HG02798 (cell line): ENCODE results near the gene RANGRF.
"Not testable (repeated sequence)": the region's sequence is repeated elsewhere in the genome, so short reads cannot be mapped to it uniquely, and the experiment has no call there.

ENCODE experiments used
- ATAC-seq: cut with Tn5 transposase; IDR thresholded peaks from one replicate; pipeline ENCODE4 v1.9.1; 2021; ENCODE audit warnings: mild to moderate bottlenecking; ENCODE audit not compliant: unreplicated experiment, poor library complexity

Gene RANGRF

GRCh38 chr17:8288336-8289102, at the start of gene RANGRF:
Gene RANGRF (plus strand): TSS chr17:8288670. CDS start chr17:8288789, 119 bp downstream.
- ATAC-seq = peak; percentile 87

GRCh38 chr17:8243827-8244226, 44.6 kb upstream of the RANGRF start:
- ATAC-seq = no peak

GRCh38 chr17:8244768-8245167, 43.7 kb upstream of the RANGRF start:
- ATAC-seq = no peak

- peak; percentile 69 for ATAC-seq
These were observed 39.5 kb upstream of the RANGRF start, which contains the start of gene PFAS for GRCh38 chr17:8248751-8249607. Gene PFAS (plus strand): TSS chr17:8249289. CDS start chr17:8253938, 4,649 bp downstream.

- no peak for ATAC-seq
These were observed 38.6 kb upstream of the RANGRF start for GRCh38 chr17:8249621-8250500.

- ATAC-seq = not testable (repeated sequence)
These were observed 37.1 kb upstream of the RANGRF start for GRCh38 chr17:8251411-8251810.

- ATAC-seq = no peak
These were observed 34.7 kb upstream of the RANGRF start for GRCh38 chr17:8253801-8254200.

GRCh38 chr17:8254881-8255280, 33.6 kb upstream of the RANGRF start:
- no peak for ATAC-seq

GRCh38 chr17:8255499-8255898, 33.0 kb upstream of the RANGRF start:
- ATAC-seq = no peak

GRCh38 chr17:8256291-8256690, 32.2 kb upstream of the RANGRF start:
- ATAC-seq = no peak

GRCh38 chr17:8256691-8257090, 31.8 kb upstream of the RANGRF start:
- ATAC-seq = no peak

- no peak for ATAC-seq
These were observed 30.7 kb upstream of the RANGRF start for GRCh38 chr17:8257801-8258200.

GRCh38 chr17:8264320-8264719, 24.1 kb upstream of the RANGRF start:
- no peak for ATAC-seq

- no peak for ATAC-seq
These were observed 23.5 kb upstream of the RANGRF start for GRCh38 chr17:8264836-8265542.

GRCh38 chr17:8266648-8267479, 21.6 kb upstream of the RANGRF start:
- no peak for ATAC-seq

GRCh38 chr17:8267480-8268147, 20.9 kb upstream of the RANGRF start:
- ATAC-seq = no peak

- ATAC-seq = no peak
These were observed 19.7 kb upstream of the RANGRF start for GRCh38 chr17:8268550-8269298.

- ATAC-seq = no peak
These were observed 16.0 kb upstream of the RANGRF start for GRCh38 chr17:8272421-8272820.
